ENCODE measurements around the gene ELMO1. TPM values are rescaled to one million over a fixed set of nuclear protein-coding genes. Genes with fewer than 3 reads are reported as not detected.

ELMO1 gene
- polyA plus RNA-seq, 1 experiment = not detected

DNA sequence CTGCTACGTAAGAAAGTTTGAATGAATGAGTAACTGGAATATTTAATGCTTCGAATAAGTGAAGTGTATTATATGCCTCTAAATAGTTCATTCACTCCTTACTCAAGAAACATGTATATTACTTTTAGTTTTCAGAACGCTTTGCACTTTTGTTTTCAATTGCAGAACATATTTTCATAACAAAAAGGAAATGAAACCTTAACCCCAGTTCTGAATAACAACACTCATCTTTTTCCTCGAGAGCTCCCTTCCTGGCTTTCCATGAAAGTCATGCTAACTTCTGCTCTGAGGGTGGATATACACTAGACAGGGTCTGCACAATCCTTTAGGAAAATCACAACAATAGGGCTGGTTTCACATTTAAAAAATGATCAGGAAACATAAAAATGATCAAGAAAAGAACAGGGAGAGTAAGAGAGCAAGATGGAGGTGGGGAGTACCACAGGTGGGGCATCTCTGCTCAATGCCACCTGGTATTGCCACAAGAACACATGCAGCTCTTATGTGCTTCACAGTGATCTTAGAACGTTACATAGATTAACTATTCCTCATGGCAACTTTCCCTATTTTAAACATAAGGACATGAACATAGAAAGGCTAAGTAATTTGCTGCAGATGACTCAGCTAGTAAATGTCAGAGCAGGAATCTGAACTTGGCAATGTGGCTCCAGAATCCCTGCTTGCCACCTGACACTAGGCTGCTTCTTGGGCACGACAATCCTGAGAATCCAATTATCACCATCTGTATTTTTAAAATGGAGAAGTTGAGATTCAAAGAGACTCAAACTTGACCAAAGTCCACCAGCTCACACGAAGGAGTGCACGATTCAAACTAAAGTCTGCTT is 504.9 kb downstream of the ELMO1 start:
- Histone ChIP-seq H3K27ac (ENCODE audit: low read depth, low read length) (no peak overlapping the region), H3K4me3 (ENCODE audit: low read depth, low read length) (no peak overlapping the region), H3K9me3 (ENCODE audit: control insufficient read depth, insufficient read depth, low read length) (no peaks in the 10 kb centered on the region), H3K27me3 (ENCODE audit: control insufficient read depth, insufficient read depth, low read length) (no peaks in the 10 kb centered on the region)
- DNase-seq (ENCODE audit: low read depth, low spot score) = no peak
- no peak for TF ChIP-seq CTCF (IDR thresholded peaks at IDR 0.05; ENCODE audit: low read depth, low read length)
- CTCF ChIA-PET = interaction anchor here (1.0 kb wide), 1 partner anchor 24 kb away, joined by 3 read pairs; no protein-coding TSS in a partner anchor
- POLR2A ChIA-PET = no interaction called here

- ChIA-PET CTCF (no interaction called here), POLR2A (no interaction called here)
- no peak overlapping the region for H3K27ac ChIP-seq (ENCODE audit: low read depth, low read length)
- no peak overlapping the region for H3K4me3 ChIP-seq (ENCODE audit: low read depth, low read length)
- TF ChIP-seq CTCF (IDR thresholded peaks at IDR 0.05; ENCODE audit: low read depth, low read length) = no peak
- DNase-seq (ENCODE audit: low read depth, low spot score) = no peak
- H3K9me3 ChIP-seq (ENCODE audit: control insufficient read depth, insufficient read depth, low read length) = no peaks in the 10 kb centered on the region
- no peaks in the 10 kb centered on the region for H3K27me3 ChIP-seq (ENCODE audit: control insufficient read depth, insufficient read depth, low read length)
Observed at GRCh38 chr7:36942955-36943354, 505.7 kb downstream of the ELMO1 start.

DNA sequence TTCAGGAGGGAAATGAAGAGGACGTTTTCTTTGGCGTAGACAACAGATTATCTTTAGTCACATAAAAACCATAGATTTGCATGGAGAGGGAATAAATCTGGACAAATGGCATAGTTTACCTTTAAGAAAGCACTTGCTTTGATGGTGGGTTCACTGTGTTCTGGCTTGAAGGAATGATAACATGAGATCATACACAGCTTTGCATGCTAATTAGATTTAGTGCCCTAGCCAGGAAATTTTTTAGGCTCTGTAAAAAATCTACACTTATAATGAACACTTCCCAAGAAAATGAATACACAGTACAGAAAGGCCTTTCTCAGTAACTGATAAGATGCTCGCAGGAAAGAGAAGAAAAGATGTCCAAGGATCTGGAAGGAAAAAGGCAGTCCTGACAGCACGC is 506.1 kb downstream of the ELMO1 start:
- Histone ChIP-seq H3K4me3 (ENCODE audit: low read depth, low read length) (no peak overlapping the region), H3K27me3 (ENCODE audit: control insufficient read depth, insufficient read depth, low read length) (no peaks in the 10 kb centered on the region), H3K27ac (ENCODE audit: low read depth, low read length) (no peak overlapping the region), H3K9me3 (ENCODE audit: control insufficient read depth, insufficient read depth, low read length) (no peaks in the 10 kb centered on the region)
- no peak for TF ChIP-seq CTCF (IDR thresholded peaks at IDR 0.05; ENCODE audit: low read depth, low read length)
- DNase-seq (ENCODE audit: low read depth, low spot score) = no peak
- ChIA-PET POLR2A (no interaction called here), CTCF (no interaction called here)

DNA sequence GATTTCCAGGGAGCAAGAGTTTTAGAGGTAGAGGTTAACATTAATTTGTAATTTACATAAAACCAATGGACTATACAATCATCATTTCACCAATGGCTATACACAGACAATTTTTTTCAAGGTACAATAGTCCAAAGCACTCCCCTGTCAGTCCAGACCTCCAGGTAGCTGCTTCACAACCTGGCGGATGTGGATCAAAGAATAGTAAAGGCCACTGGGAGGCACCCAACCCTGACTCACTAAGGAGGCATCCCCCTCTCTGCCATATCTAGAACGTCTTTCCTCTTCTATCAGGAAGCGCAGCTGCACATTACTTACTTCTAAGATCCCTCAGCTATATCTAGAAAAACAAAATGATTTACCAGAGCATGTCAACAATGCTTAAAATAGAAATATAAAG is 506.6 kb downstream of the ELMO1 start:
- TF ChIP-seq CTCF (IDR thresholded peaks at IDR 0.05; ENCODE audit: low read depth, low read length) = no peak
- no peaks in the 10 kb centered on the region for H3K27me3 ChIP-seq (ENCODE audit: control insufficient read depth, insufficient read depth, low read length)
- H3K9me3 ChIP-seq (ENCODE audit: control insufficient read depth, insufficient read depth, low read length) = no peaks in the 10 kb centered on the region
- H3K4me3 ChIP-seq (ENCODE audit: low read depth, low read length) = no peak overlapping the region
- no peak overlapping the region for H3K27ac ChIP-seq (ENCODE audit: low read depth, low read length)
- ChIA-PET POLR2A (no interaction called here), CTCF (no interaction called here)
- DNase-seq (ENCODE audit: low read depth, low spot score) = no peak

GRCh38 chr7:36941359-36941758 is 507.3 kb downstream of the ELMO1 start:
- H3K9me3 ChIP-seq (ENCODE audit: control insufficient read depth, insufficient read depth, low read length) = no peaks in the 10 kb centered on the region
- ChIA-PET POLR2A (no interaction called here), CTCF (no interaction called here)
- no peak for DNase-seq (ENCODE audit: low read depth, low spot score)
- no peak overlapping the region for H3K27ac ChIP-seq (ENCODE audit: low read depth, low read length)
- H3K27me3 ChIP-seq (ENCODE audit: control insufficient read depth, insufficient read depth, low read length) = no peaks in the 10 kb centered on the region
- TF ChIP-seq CTCF (IDR thresholded peaks at IDR 0.05; ENCODE audit: low read depth, low read length) = no peak
- no peak overlapping the region for H3K4me3 ChIP-seq (ENCODE audit: low read depth, low read length)
